Myocyte (in vitro differentiated cells): Measurements from ENCODE around the gene ANKLE2. TPM values are rescaled to one million over a fixed set of nuclear protein-coding genes. Genes with fewer than 3 reads are reported as not detected.
A peak's percentile ranks its signal among the peaks of the same experiment; 100 is the strongest.
"Not testable (repeated sequence)": the region's sequence is repeated elsewhere in the genome, so short reads cannot be mapped to it uniquely, and the experiment has no call there.

Source experiments
- DNase-seq: peaks from one replicate; pipeline ENCODE4 v3.0.0-alpha.2; 2012; ENCODE audit warnings: low read depth
- polyA plus RNA-seq: library from polyadenylated mRNA; unstranded; fragments of >200 nt; gene quantifications from one replicate; pipeline ENCODE4 v1.2.1, GENCODE V29; 2012; ENCODE audit warnings: missing spikeins
- total RNA-seq: library from RNA; depleted of rRNA; stranded (reverse); fragments of >200 nt; gene quantifications from 2 replicates; pipeline ENCODE4 v1.2.3, GENCODE V29; 2014

The ANKLE2 gene
- total RNA-seq, result 50.8 and 51.6 TPM in 2 replicates
- polyA plus RNA-seq, result 67.0 TPM

GRCh38 chr12:132761032-132761920 lies at the start of gene ANKLE2:
TSS of gene ANKLE2 (minus strand) at chr12:132761832. CDS start at chr12:132761798, 34 bp downstream.
- DNase-seq, result peak; percentile 80

DNA sequence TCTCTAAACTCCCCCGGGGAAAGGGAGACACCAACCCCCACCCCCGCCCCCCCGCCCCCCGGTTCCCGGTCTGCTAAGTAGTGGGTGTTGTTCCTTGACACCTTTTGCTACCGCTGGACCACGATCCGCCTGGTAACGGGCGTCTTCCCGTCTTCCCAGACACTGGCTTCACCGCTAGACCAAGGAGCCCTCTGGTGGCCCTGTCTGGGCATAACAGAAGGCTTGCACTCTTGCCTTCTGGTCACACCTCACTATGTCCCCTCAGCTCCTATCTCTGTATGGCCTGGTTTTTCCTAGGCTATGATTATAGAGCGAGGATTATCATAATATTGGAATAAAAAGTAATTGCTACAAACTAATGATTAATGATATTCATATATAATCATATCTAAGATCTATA lies 47.8 kb upstream of the ANKLE2 start:
- peak; percentile 22 for DNase-seq

DNA sequence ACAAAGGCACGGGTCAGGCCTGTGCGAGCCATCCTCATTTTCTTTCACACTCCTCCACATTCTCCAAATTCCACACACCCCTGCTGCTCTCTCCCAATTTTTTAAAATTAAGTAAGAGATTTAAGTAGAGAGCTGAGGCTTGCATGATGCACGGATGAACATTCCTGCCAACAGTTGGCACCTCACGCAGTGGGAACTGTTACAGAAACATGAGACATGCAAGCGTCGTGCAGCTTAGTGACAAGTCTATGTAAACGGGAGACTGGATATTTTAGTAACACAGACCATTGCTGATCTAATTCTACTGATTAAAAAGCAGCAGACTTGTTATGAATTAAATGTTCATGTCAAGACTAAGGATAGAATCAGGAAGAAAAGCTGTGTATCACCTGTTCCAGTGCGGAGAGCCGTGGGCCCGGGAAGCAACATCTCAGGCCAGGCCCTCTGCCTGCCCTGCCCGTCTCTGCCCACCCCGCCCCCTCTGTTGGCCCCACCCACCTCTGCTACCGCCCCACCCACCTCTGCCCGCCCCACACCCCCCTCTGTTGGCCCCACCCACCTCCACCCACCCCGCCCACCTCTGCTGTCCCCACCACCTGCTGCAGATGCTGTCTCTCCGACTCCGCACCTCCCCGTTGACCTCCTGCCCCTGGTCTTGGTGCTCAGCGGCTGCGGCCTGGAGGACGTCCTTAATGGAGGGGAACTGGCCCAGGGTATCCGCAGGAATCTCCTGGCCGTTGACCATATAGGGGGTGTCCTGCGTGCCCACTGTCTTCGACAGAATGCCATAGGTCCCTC lies 45.9 kb upstream of the ANKLE2 start:
- no peak for DNase-seq

GRCh38 chr12:132806857-132807256 lies 45.2 kb upstream of the ANKLE2 start:
- no peak for DNase-seq

DNA sequence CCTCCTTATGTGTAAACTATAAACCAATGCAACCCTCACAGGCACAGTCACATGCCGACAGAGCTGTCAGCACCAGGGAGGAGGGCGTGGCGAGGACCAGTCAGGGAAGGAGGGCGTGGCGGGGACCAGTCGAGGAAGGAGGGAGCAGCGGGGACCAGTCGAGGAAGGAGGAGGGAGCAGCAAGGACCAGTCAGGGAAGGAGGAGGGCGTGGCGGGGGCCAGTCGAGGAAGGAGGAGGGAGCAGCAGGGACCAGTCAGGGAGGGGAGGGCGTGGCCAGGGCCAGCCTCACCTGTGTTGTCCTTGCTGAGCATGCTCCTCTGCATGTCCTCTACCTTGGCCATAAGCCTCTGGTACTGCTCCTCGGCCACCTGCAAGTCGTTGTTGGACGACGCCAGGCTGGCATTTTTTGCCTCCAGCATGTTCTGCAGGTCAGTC lies 42.8 kb upstream of the ANKLE2 start:
- no peak for DNase-seq

DNA sequence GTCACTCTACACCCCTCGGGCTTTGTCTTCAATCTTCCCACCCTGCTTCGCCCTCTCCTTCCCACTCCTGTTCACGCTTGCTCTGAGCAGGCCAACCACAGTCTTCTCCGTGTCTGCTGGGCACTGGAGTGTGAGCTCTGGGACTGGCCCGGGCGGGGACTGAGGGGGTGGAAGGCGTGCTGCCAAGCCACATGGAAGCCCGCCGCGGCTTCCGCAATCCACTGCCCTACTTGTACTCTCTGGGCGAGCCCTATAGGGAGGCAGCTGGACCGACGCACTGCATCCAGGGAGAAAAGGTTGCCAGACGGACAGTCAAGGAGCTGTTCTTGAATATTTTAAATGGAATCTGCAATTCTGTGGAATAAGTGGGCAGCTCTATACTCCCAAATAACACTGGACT lies 42.3 kb upstream of the ANKLE2 start:
- no peak for DNase-seq

GRCh38 chr12:132803125-132803524 lies 41.5 kb upstream of the ANKLE2 start:
- no peak for DNase-seq

DNA sequence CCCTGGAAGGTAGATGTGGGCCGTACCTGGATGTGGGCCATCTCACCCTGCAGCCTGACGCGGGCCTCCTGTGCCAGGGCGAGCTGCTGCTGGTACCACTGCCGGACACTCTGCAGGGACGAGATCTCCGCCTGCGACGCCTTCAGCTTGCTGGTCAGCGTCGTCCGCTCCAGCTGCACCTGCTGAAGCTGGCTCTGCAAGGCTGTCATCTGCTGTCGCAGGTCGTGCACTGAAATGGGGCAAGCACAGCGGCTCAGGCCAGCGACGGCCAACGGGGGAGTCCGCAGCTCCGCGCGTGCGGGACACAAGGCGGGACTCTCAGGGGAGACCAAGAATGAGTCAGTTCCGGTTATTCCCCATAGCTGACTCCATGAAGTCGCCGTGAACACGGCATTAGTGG lies 40.1 kb upstream of the ANKLE2 start:
- no peak for DNase-seq

DNA sequence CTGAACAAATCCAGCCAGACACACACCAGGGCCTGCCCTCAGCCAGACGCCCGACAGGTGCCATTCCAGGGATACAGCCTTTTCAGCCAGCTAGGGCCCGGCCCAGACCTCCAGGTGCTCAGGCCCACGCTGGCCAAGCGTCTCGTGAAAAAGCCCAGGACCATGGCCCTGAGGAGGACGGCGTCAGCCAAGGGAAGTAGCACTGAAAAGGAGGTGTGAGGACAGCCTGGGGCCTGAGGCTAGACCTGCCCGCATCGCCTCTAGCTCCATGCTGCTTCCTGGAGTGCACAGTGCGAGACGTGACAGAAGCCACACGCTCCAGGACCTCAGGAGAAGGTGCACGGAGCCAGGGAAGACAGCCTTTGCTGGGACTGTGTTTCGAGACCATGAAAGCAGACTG lies 37.2 kb upstream of the ANKLE2 start:
- DNase-seq, result no peak

DNA sequence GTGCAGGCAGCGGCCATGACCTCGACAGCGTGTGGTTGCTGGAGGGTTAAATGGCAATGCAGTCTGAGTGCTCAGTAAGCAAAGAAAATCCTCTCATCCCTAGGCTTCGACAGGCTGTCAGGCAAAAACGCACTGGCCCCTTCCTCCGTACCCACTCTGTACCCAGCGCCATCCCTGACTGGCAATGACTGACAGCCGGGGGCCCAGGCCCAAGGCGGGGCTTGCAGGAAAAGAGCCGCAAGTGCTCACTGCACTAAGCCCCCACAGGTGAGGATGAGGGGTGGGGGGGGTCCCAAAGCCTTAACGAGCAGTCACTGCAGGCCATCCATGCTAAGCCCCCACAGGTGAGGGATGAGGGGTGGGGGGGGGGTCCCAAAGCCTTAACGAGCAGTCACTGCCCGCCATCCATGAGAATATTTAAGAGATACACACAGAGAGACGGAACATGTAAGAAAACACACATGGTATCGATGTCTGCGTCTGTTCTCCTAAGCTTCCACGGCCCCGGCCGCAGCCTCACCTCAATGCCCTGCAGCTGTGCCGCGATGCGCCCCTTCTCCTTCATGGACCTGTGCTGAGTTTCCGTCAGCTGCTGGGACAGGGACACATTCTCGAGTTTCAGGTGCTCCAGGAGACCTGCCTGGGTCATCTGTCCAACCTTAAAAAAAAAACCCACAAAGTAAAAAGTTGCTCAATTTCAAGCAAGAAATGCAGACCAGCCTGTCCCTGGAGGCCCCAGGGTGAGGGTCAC lies 36.4 kb upstream of the ANKLE2 start:
- no peak for DNase-seq

DNA sequence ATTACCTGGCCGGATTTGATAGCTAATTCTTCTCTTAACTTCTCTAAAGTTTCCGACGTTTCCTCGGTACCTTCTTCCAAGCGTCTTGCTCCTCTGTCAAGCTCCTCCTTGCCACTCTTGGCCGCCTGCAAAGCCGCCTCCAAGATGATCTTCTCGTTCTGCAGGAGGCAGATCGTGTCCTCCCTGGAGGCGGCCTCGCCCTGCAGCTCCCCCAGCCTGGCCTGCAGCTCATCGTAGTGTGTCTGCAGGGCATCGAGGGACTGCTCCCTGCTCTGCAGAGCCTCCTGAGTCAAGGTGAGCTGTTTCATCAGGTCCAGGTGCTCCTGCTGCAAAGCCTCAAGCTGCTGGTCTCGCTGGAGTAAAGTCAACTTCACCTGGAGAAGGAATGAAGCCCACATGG lies 34.2 kb upstream of the ANKLE2 start:
- DNase-seq, result no peak

GRCh38 chr12:132791940-132792339 lies 30.3 kb upstream of the ANKLE2 start:
- DNase-seq, result not testable (repeated sequence)

GRCh38 chr12:132789099-132789471 lies 27.5 kb upstream of the ANKLE2 start:
- DNase-seq, result no peak

DNA sequence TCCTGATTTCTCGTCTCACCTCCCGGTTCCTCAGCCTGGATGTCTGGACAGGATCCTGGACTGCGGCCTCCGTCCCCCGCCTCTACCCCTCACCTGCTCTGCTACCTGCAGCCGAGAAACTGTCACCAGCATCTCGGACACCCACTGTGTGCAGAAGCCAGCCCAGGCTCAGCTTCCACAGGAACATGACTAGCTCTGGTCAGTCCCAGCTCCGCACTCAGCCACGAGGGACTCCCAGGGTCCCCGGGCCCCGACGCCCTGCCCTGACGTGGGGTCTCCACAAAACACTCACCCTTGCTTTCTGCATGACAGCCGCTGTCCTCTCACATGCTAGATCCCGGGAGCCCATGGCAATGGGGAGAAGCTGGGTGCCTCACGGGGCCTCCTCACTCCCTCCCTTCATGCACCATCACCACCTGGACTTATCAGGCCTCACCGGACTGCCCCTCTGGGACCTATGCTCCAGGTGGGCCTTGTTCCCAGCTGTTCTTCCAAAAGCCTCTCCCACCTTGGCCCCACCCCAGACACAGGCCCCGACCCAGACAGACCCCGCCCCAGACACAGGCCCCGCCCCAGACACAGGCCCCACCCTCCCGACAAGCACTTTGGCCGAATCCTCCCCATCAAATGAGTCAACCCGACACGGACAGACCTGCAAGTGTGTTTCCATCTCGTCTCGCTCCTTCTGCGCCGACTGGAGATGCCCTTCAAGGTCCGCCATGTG lies 26.9 kb upstream of the ANKLE2 start:
- no peak for DNase-seq

GRCh38 chr12:132787877-132788276 lies 26.2 kb upstream of the ANKLE2 start:
- DNase-seq, result no peak

- no peak for DNase-seq
Observed at GRCh38 chr12:132786192-132786591, 24.6 kb upstream of the ANKLE2 start.

DNA sequence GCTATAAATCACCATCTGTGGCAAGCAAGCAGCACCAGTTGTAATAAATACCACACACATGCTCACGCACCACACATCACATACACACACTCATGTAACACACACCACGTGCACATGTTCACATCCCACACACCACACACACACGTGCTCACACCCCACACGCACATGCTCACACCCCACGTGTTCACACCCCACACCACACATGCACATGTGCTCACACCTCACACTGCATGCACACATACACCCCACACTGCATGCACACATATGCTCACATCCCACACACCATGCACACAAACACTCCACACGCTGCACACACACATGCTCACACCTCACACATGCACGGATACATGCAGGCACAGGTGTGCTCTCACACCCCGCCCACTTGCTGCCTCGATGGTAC lies 22.9 kb upstream of the ANKLE2 start:
- no peak for DNase-seq

- no peak for DNase-seq
Observed at GRCh38 chr12:132783917-132784531, 22.4 kb upstream of the ANKLE2 start.

DNA sequence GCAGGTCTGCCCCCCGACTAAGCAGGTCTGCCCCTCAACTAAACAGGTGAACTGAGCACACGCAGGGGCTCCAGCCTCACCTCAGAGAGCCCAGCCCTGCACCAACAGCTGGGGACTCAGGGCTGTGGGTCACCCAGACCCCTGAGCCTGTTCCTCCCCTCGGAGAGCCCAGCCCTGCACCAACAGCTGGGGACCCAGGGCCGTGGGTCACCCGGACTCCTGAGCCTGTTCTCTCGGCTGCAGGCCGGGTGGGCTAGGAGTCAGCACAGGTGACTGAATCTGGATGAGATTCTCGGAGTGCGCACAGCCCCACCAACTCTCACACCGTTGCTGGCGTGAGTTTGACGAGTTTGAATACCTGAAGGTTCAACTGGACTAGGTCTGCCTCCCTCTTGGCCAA lies 20.3 kb upstream of the ANKLE2 start:
- no peak for DNase-seq

GRCh38 chr12:132779781-132780353 lies 18.2 kb upstream of the ANKLE2 start:
- DNase-seq, result no peak
